HEK293 (cell line): ENCODE measurements around the gene SH3BP2.

Experiments used
- PATZ1 ChIP-seq: fragments of 450-650 bp; formaldehyde crosslinking; IDR thresholded peaks from 2 replicates; pipeline ENCODE4 v1.5.1; 2016; ENCODE audit warnings: missing biosample characterization, missing genetic modification characterization
- PRDM10 ChIP-seq: fragments of 450-650 bp; formaldehyde crosslinking; IDR thresholded peaks from 2 replicates; pipeline ENCODE4 v1.5.1; 2016; ENCODE audit warnings: missing biosample characterization, missing genetic modification characterization
- SCRT2 ChIP-seq: fragments of 450-650 bp; formaldehyde crosslinking; IDR thresholded peaks from 2 replicates; pipeline ENCODE4 v1.5.1; 2016; ENCODE audit warnings: missing biosample characterization, missing genetic modification characterization
- ZBTB44 ChIP-seq: fragments of 450-650 bp; IDR thresholded peaks from 2 replicates; pipeline ENCODE4 v1.5.1; 2018; ENCODE audit warnings: missing biosample characterization, mild to moderate bottlenecking, missing genetic modification characterization
- ZNF121 ChIP-seq: fragments of 450-650 bp; formaldehyde crosslinking; IDR thresholded peaks from 2 replicates; pipeline ENCODE4 v1.5.1; 2016; ENCODE audit warnings: missing biosample characterization, missing genetic modification characterization
- ZNF133 ChIP-seq: fragments of 450-650 bp; formaldehyde crosslinking; IDR thresholded peaks from 2 replicates; pipeline ENCODE4 v1.5.1; 2016; ENCODE audit warnings: missing biosample characterization, missing genetic modification characterization
- ZNF140 ChIP-seq: fragments of 450-650 bp; formaldehyde crosslinking; IDR thresholded peaks from 2 replicates; pipeline ENCODE4 v1.5.1; 2016; ENCODE audit warnings: missing biosample characterization, missing genetic modification characterization
- ZNF155 ChIP-seq: fragments of 450-650 bp; formaldehyde crosslinking; IDR thresholded peaks from 2 replicates; pipeline ENCODE4 v1.5.1; 2016; ENCODE audit warnings: missing biosample characterization, missing genetic modification characterization
- ZNF174 ChIP-seq: fragments of 450-650 bp; formaldehyde crosslinking; IDR thresholded peaks from 2 replicates; pipeline ENCODE4 v1.5.0; 2017; ENCODE audit warnings: missing biosample characterization, mild to moderate bottlenecking, missing genetic modification characterization
- ZNF214 ChIP-seq: fragments of 450-650 bp; formaldehyde crosslinking; IDR thresholded peaks from 2 replicates; pipeline ENCODE4 v1.5.1; 2017; ENCODE audit warnings: missing biosample characterization, mild to moderate bottlenecking, missing genetic modification characterization, borderline replicate concordance
- ZNF239 ChIP-seq: fragments of 450-650 bp; formaldehyde crosslinking; IDR thresholded peaks from 2 replicates; pipeline ENCODE4 v1.5.1; 2016; ENCODE audit warnings: missing biosample characterization, missing genetic modification characterization
- ZNF248 ChIP-seq: fragments of 450-650 bp; formaldehyde crosslinking; IDR thresholded peaks from 2 replicates; pipeline ENCODE4 v1.5.1; 2017; ENCODE audit warnings: missing biosample characterization, missing genetic modification characterization
- ZNF354C ChIP-seq: fragments of 450-650 bp; formaldehyde crosslinking; IDR thresholded peaks from 2 replicates; pipeline ENCODE4 v1.5.1; 2016; ENCODE audit warnings: missing biosample characterization, missing genetic modification characterization, low read depth, borderline replicate concordance
- ZNF362 ChIP-seq: fragments of 450-650 bp; formaldehyde crosslinking; IDR thresholded peaks from 2 replicates; pipeline ENCODE4 v1.5.1; 2016; ENCODE audit warnings: missing biosample characterization, missing genetic modification characterization
- ZNF37A ChIP-seq: fragments of 450-650 bp; IDR thresholded peaks from 2 replicates; pipeline ENCODE4 v1.5.1; 2018; ENCODE audit warnings: missing biosample characterization, missing genetic modification characterization
- ZNF518A ChIP-seq: fragments of 450-650 bp; formaldehyde crosslinking; conservative IDR thresholded peaks from 2 replicates; pipeline ENCODE4 v1.5.1; 2016; ENCODE audit warnings: low read depth, missing biosample characterization, missing genetic modification characterization
- ZNF558 ChIP-seq: fragments of 450-650 bp; formaldehyde crosslinking; IDR thresholded peaks from 2 replicates; pipeline ENCODE4 v1.5.1; 2016; ENCODE audit warnings: missing biosample characterization, missing genetic modification characterization
- ZNF560 ChIP-seq: fragments of 450-650 bp; formaldehyde crosslinking; IDR thresholded peaks from 2 replicates; pipeline ENCODE4 v1.5.1; 2017; ENCODE audit warnings: missing biosample characterization, missing genetic modification characterization, borderline replicate concordance
- ZNF645 ChIP-seq: fragments of 450-650 bp; formaldehyde crosslinking; IDR thresholded peaks from 2 replicates; pipeline ENCODE4; 2016; ENCODE audit warnings: missing biosample characterization, missing genetic modification characterization
- ZNF692 ChIP-seq: fragments of 450-650 bp; formaldehyde crosslinking; IDR thresholded peaks from 2 replicates; pipeline ENCODE4 v1.5.1; 2016; ENCODE audit warnings: missing biosample characterization, missing genetic modification characterization
- ZSCAN4 ChIP-seq: fragments of 450-650 bp; formaldehyde crosslinking; IDR thresholded peaks from 2 replicates; pipeline ENCODE4 v1.5.1; 2017; ENCODE audit warnings: missing biosample characterization, missing genetic modification characterization

The SH3BP2 gene

GRCh38 chr4:2817701-2818350 is 24.9 kb downstream of the SH3BP2 start (continued):
- TF ChIP-seq PRDM10 (tag by site-specific recombination) (no peak), ZNF560 (tag by site-specific recombination) (no peak), ZNF174 (tag by site-specific recombination) (no peak), ZNF133 (tag by site-specific recombination) (no peak), PATZ1 (tag by site-specific recombination) (peak; percentile 51; the same call in 1 of the 2 replicates), ZNF214 (tag by site-specific recombination) (no peak), ZNF558 (tag by site-specific recombination) (no peak), ZNF155 (tag by site-specific recombination) (no peak), ZNF140 (tag by site-specific recombination) (no peak), ZNF645 (tag by site-specific recombination) (no peak), ZSCAN4 (no peak), ZBTB44 (tag by site-specific recombination) (no peak), ZNF692 (no peak), SCRT2 (tag by site-specific recombination) (no peak), ZNF518A (tag by site-specific recombination) (no peak), ZNF362 (no peak), ZNF121 (tag by site-specific recombination) (no peak), ZNF354C (tag by site-specific recombination) (no peak), ZNF239 (no peak), ZNF37A (tag by site-specific recombination) (no peak), ZNF248 (tag by site-specific recombination) (no peak)
